SK-N-MC (cell line): Measurements from ENCODE around the gene DOCK9.

Source experiments
- EZH2 ChIP-seq: fragments of 200-600 bp; sonication (generic); IDR thresholded peaks from one replicate; pipeline ENCODE4 v1.6.1; 2017; ENCODE audit warnings: antibody characterized with exemption
- FOXP2 ChIP-seq: optimal IDR thresholded peaks from 2 replicates; pipeline ENCODE3; 2011; ENCODE audit warnings: mild to moderate bottlenecking, moderate library complexity; ENCODE audit not compliant: insufficient read depth; ENCODE audit errors: extremely low read length, control extremely low read depth
- POLR2AphosphoS5 ChIP-seq: IDR thresholded peaks from 2 replicates; pipeline ENCODE4 v1.6.1; 2012; ENCODE audit warnings: mild to moderate bottlenecking, low read depth, low read length, borderline replicate concordance

DNA sequence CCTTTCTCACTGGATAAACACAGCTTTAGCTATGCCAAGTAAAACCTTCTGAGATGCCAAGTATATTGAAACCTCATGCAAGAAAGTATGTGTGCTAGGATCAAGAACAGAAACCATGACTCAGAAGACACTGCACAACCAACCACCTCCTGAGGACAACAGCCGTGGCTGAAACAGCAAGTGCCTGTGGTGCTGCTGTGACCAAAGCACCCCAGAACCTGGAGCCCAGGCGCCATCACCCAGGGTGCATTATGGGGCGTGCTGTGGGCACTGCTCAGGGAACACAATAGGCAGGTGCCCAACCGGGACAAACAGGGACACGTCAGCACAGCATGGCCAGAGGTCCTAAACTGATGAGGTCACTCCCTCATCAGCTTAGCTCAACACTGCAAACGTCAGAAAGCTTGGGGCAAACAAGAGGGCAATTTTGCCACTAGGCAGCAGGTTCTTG, 124.1 kb downstream of the DOCK9 start:
- TF ChIP-seq FOXP2 (no peak), EZH2 (no peak), POLR2AphosphoS5 (no peak)
